ENCODE results near the gene ACE.

Gene ACE

DNA sequence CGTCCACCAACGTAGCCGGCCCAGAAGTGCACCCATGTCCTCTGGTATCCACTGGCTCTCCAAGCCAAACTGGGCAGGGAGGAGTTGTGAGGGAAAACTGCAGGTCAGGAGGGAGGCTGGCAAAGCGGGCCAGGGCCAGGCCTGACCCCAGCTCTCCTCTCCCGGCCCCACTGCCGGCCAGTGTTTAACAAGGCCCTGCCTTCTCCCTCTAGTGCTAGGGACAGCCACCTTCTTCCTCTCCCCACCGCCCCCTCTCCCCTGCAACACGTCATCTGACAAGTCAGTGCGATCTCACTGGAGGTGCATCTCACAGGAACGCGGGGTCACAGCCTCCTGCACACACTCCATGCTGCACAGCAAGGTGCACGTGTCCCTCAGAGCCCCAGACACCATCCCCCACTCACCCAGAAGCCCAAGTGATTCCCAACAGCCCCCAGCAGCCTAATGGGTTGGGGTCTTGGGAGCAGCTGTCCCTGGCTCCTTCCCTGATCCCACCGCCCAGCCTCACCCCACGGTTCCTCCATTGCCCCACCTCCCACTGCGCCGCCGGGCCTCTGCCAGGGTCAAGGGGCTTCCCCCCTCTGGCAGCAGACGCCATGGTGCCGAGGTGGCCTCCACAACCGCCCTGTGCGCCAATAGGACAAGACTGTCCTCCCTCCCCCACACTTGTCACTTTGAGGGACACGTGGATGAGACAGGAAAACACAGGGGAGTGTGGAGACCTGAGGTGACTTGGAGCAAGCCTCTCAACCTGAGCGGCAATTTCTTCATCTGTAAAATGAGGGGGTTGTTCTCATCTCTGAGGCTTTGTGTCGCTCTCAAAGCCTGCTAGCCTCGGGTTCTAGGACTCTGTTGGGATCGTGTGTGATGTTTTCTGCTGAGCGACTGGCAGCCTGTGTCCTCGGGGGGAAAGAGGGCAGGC, 1.1 kb upstream of the ACE start:
- FAIRE-seq, result no peak

DNA sequence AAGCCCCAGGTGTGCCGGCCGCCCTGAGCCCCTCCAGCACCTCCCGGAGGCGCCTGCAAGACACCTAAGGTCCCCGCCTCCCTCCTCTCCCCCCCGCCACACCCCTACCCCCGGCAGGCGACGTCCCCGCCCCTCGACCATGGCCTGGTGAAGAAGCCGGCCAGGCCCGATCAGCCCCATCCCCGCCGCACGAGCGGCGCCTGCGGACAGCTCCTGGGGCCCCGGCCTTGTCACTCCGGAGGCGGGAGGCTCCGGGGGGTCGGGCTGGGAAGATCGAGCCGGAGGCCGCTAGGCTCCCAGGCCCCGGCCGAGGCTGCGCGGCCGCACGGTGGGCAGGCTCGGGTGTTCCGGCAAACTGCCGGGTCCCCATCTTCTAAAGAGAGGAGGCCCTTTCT, 405 bp upstream of the ACE start:
- no peak for FAIRE-seq

DNA sequence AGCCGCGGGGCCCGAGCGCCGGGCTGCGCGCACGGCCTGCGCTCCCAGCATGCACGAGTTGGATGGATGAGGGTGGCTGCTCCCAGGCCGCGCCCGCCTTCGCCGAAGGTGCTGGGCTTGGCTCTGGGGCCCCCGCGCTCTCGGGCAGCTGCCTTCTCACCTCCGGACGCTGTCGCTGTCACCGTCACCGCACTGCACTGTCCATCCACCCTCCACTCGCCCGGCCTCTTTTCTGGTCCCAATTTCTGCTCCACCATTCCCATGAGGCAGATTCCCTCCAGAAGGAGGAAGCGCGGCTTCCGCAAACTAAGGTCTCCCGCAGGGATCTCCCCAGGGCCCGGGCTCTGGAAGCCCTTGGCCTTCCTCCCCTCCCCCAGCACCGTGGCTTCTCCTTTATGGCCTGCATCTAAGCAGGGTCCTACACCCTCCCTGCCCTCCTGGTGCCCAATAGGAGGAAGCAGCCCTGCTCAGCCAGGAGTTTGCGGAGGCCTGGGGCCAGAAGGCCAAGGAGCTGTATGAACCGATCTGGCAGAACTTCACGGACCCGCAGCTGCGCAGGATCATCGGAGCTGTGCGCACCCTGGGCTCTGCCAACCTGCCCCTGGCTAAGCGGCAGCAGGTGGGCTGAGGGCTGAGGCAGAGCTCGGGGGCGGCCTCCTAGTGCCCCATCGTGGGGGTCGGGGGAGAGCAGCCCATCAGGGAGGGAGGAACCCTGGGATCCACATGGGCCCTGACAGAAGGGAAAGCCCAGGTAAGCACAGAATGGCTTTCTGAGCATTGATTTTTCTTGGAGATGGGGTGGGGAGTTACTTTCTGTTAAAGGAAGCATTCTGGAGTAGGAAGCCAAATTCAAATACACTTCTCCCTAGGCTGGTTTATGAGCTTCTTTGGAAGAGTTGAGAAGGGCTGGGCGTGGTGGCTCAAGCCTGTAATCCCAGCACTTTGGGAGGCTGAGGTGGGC, 899 bp downstream of the ACE start:
- no peak for FAIRE-seq

DNA sequence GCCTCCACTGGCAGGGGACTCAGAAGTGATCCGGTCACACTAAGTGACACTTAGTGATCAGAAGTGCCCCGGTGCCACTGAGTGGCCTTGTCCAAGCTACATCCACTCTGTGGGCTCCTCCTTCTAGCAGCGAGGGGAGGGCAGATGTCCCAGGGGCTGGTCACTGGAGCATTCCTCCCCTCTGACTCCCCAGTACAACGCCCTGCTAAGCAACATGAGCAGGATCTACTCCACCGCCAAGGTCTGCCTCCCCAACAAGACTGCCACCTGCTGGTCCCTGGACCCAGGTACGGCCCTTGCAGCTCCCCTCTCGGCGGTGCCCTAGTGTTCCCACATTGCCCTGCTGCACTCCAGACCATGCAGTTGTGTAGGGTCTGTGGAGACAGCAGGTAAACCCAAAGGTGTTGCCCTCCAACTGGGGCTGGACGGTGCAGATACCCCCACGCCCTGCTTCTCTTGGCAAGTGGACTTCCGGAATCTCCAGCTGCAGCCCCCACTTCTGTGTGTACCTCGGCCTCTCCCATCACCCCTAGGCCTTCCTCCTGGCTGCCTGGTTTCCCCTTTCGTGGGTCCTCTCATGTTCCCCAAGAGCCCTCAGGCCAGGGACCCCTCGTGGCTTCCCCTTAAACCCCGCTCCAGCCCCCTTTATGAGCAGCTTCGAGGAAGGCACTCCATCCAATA, 2.1 kb downstream of the ACE start:
- FAIRE-seq, result no peak

DNA sequence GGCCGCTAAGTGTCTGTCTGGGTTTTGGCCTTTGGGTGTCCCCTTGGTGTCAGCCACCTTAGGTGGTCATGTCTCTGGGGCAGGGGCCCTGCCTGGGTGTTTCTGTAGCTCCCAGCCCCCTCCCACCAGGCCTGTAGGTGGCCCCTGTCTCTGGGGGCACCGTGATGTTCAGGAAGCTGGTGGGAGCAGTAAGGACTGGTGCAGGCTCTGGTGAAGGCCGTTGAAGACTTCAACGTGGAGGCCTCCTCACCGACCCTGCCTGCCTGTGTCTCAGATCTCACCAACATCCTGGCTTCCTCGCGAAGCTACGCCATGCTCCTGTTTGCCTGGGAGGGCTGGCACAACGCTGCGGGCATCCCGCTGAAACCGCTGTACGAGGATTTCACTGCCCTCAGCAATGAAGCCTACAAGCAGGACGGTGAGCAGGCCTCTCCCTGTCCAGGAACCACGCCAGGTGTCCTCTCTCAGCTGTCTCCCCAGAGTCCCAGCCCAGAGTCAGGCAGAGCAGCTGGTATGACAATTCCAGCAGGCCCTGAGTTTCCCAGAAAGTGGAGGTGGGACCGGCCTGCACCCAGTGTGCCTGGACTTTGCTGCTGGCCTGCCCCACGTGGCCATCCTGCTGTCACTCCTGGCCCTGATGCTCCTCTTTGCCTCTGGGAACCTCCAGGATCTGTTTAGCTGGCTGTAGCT, 2.8 kb downstream of the ACE start:
- no peak for FAIRE-seq

DNA sequence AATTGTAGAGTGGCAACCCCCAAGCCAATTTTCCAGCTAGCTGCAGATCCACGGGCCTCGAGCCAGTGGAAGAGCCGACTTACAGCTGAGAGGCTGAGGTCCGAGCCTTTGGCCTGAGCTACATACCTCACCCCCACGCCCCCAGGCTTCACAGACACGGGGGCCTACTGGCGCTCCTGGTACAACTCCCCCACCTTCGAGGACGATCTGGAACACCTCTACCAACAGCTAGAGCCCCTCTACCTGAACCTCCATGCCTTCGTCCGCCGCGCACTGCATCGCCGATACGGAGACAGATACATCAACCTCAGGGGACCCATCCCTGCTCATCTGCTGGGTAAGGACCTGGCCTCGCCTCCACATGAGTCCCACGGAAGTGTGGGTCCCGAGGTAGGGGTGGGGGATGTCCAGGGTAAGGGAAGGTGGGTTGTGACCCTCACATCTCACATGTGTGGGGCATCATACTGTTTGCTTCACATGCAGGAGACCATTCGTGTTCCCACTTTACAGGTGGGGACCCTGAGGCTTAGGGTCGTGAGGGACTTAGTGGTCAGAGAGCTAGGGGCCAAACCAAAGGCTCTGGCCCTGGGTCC, 3.4 kb downstream of the ACE start:
- FAIRE-seq, result no peak

DNA sequence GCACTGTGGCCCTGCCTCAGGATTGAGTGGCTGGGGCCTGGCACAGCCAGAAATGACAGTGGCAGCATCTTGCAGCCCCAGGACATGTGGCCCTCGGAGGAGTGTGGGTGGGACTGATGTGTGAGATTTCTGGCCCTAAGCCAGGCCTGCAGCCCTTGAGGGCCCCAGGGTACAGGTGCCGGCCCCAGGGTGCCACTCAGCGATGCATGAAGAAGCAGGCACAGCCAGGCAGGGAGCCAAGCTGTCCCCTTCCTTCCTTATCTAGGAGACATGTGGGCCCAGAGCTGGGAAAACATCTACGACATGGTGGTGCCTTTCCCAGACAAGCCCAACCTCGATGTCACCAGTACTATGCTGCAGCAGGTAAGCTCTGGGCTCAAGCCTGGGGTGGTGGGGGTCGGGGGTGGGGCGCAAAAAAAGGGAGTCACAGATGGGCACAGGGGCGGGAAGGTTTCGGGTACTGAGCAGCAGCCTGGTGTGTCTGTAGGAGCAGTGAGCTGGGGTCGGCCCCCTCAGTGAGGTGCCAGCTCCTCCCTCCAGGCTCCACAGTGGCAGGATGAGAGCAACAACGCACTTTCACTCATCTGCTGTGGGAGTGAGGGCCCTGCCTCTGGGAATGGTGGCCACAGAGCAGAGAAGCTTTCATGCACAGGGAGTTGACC, 4.1 kb downstream of the ACE start:
- FAIRE-seq, result no peak

DNA sequence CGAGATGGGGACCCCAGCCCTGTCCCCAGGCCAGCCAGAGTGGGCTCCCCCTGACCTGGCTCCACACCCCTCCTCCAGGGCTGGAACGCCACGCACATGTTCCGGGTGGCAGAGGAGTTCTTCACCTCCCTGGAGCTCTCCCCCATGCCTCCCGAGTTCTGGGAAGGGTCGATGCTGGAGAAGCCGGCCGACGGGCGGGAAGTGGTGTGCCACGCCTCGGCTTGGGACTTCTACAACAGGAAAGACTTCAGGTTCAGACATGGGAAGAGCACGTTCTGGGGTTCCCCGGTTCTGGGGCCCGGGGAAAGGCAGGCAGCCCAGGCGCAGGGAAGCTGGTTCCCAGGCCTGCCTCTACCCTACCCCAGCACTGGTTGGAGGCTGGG, 4.6 kb downstream of the ACE start:
- no peak for FAIRE-seq

DNA sequence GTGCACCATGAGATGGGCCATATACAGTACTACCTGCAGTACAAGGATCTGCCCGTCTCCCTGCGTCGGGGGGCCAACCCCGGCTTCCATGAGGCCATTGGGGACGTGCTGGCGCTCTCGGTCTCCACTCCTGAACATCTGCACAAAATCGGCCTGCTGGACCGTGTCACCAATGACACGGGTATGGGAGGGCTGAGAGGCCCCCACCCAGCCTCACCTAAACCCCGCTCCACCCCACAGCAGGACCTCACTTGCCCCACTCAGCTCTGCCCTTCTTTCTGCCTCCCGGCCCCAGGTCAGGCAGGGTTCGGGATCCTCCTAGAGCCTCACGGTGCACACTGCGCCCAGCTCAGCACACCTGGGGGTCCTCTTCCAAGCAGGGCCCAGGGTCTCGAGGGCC, 5.6 kb downstream of the ACE start:
- FAIRE-seq, result no peak

DNA sequence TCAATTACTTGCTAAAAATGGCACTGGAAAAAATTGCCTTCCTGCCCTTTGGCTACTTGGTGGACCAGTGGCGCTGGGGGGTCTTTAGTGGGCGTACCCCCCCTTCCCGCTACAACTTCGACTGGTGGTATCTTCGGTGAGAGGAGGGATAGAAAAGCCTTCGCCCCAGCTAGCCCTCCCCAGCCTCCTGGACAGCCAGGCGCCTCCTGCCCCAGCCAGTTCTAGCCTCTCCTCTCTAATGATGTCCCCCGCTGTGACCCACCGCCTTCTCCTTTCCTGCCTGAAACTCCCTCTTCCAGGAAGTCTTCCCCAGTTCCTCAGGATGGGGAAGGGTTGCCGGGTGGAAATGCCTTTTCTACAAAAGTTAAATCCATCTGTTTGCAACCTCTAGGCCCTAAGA, 6.2 kb downstream of the ACE start:
- no peak for FAIRE-seq

DNA sequence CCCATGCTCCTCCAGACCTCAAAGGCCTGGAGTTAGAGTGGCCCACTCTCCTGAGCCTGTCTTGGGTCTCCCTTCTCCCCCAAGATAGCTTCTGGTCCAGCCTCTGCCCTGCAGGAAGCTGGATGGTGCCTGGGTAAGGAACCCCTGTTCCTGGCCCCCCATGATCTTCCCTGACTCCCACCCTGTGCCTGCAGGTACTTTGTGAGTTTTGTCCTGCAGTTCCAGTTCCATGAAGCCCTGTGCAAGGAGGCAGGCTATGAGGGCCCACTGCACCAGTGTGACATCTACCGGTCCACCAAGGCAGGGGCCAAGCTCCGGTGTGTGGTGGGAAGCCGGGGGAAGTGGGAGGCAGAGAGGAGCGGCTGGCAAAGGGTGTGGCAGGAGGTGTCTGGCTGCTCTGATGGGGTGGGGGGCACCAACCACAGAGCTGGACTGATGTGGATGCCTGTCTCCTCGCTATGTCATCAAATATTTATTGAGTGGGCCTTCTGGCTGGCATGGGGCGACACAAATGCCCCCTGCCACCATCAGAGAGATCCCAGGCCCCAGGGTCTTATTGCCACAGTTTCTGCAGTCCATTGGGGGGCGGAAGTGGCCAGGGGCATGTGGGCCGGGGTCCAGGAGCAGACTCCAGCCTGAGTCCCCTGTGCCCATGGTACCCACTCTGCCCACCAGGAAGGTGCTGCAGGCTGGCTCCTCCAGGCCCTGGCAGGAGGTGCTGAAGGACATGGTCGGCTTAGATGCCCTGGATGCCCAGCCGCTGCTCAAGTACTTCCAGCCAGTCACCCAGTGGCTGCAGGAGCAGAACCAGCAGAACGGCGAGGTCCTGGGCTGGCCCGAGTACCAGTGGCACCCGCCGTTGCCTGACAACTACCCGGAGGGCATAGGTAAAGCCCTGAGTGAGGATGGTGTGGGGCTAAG, 7.1 kb downstream of the ACE start:
- no peak for FAIRE-seq

DNA sequence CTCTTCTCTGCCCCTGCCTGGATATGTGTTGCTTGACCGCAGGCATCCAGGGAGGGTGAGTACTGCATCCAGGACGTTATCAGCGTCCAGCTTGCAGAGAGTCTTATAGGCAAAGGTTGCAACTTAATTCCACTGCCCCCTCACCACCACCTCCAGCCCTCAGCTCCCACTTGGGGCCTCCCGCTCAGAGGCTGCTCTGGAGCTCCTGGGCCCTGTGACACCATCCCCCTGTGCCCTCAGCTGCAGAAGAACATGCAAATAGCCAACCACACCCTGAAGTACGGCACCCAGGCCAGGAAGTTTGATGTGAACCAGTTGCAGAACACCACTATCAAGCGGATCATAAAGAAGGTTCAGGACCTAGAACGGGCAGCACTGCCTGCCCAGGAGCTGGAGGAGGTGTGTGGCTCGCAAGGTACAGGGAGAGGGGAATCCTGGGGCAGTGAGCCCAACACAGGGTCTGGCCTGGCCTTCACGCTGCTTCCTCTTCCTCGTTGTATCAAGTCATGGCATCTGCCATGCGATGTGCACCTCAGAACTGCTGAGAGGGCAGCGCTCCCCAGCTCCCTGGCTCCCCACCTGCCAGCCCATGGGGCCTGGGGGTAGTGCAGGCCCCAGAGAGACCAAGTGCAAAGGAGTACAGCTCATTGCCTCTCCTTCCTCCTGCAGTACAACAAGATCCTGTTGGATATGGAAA, 9.6 kb downstream of the ACE start:
- FAIRE-seq, result no peak

DNA sequence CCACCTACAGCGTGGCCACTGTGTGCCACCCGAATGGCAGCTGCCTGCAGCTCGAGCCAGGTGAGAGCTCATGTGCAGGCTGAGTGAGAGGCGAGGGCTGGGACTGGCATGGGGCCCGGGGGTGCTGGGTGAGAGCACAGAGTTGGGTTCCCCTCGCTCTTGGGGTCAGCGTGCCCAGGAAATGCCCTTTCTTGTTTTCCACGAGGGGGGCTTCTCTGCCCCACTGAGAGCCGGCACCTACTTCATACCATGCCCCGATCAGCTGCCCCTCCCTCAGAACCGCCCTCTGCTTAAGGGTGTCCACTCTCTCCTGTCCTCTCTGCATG, 10.1 kb downstream of the ACE start:
- no peak for FAIRE-seq

DNA sequence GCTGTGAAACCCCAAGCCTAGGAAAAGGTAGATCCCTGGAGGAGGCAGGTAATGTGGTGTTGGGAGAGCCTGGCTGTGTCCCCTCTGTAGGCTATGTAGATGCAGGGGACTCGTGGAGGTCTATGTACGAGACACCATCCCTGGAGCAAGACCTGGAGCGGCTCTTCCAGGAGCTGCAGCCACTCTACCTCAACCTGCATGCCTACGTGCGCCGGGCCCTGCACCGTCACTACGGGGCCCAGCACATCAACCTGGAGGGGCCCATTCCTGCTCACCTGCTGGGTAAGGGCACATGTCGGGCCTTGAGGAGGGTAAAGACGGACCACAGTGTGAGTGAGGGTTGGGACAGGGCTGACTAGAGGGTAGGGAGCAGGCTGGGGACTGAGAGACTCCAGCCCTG, 12.0 kb downstream of the ACE start:
- no peak for FAIRE-seq

DNA sequence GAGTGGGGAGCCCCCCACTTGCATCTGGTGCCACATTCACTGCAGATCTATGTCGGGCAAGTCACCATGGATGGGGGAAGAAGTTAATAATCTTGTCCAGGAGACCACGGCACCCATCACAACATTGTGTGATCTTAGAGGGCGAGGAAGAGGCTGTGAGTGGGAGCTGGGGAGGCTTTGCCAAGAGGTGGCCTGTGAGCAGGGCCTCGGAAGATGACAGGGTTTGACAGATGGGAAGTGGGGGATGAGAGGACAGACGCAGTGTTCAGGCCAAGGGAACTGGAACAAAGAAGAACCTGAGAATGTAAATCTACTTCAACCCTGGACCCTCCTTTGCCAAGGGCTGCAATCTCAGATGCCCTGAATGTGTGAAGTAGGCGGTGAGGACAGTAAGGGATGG, 12.4 kb downstream of the ACE start:
- no peak for FAIRE-seq

DNA sequence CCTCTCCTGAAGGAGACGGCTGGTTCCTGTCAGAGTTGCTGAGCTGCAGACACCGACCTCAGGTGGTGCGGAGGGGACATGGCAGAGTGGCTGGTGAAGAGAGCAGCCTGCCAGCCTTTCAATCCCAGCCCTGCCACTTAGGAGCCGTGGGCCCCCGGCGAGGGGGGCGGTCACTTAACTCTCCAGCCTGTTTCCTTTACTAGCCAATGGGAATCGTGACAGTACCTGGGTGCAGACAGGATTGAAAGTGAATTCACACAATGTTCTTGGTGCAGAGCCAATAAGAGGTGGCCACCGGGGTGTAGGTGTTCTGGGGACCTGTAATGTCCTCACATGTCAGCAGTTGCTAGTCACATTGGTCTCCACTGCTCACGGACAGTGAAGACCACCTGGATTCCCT, 13.5 kb downstream of the ACE start:
- FAIRE-seq, result no peak

DNA sequence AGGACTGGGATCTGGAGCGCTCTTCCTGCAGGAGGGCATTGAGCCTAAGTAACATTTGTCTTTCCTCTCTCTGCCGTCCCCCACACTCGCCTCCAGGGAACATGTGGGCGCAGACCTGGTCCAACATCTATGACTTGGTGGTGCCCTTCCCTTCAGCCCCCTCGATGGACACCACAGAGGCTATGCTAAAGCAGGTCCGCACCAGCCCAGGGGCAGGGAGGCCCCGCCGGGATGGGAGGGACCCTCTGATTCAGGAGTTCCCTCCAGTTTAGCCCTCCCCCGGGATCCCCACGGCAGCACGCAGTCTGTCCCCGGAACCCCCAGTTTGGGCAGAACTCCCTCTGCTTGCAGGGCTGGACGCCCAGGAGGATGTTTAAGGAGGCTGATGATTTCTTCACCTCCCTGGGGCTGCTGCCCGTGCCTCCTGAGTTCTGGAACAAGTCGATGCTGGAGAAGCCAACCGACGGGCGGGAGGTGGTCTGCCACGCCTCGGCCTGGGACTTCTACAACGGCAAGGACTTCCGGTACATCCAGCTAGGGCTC, 14.1 kb downstream of the ACE start:
- FAIRE-seq, result no peak

DNA sequence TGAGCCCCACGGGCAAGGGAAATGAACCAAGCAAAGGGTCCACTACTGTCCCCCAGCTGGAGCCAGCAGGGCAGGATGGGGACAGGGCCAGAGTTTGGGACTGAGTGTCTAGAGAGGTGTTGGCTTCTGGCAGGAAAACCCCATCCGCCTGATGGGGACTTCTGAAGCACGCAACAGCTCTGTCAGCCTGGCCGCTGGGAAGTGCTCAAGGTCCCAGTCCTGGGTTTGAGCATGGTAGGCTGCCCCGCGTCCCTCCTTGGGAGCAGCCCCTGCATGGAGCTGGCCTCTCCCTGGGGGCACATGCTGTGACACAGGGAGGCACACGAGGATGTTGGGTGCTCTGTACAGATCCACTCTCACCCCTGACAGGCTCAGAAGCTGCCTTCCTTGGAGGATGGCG, 14.6 kb downstream of the ACE start:
- FAIRE-seq, result no peak

DNA sequence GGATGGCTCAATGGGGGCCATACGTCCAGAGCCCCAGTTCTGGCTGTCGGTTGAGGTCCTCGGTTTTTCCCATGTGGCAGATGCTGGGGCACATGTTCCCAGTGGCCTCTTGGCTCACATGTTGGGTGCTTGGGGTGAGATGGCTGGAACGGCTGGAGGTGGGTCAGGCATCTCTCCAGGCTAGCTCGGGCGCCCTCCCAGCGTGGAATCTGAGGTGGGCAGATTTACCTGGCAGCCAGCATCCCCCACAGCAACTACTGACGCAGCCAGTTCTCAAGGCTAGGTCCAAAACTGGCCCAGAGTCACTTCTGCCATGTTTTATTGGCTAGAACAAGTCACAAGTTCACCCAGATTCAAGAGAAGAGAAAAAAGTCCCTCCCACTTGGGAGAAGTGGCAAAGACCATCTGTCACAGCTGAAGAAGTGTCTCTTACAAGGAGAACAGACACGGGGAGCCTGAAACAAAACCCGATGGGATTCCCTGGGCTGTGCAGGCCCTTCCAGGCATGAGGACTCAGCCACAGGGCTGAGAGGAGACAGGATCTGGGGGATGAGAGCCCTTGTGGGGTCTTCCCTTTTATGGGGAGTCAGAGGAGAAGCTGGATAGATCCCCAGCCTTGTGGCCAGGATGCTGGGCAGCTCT, 15.2 kb downstream of the ACE start:
- no peak for FAIRE-seq

Measured in islet of Langerhans (tissue), 1 donor.